NCI-H146 treated with DMSO at 0.1 percent for 48 hours (cell line): Measurements from ENCODE around the gene KANK2.
"Not testable (repeated sequence)": the region's sequence is repeated elsewhere in the genome, so short reads cannot be mapped to it uniquely, and the experiment has no call there.

Source experiments
- DNase-seq: peaks from one replicate; lab custom pipeline; 2025; ENCODE audit not compliant: unreplicated experiment; lab: John Stamatoyannopoulos, UW

KANK2 gene

GRCh38 chr19:11141937-11142527 lies 55.3 kb downstream of the KANK2 start:
- no peak for DNase-seq

- no peak for DNase-seq
Measured at GRCh38 chr19:11140896-11141295, 56.4 kb downstream of the KANK2 start.

GRCh38 chr19:11140023-11140538 lies 57.3 kb downstream of the KANK2 start:
- not testable (repeated sequence) for DNase-seq

- no peak for DNase-seq
Measured at GRCh38 chr19:11138601-11139300, 58.6 kb downstream of the KANK2 start.

GRCh38 chr19:11137542-11138384 lies 59.6 kb downstream of the KANK2 start:
- peak; percentile 50 for DNase-seq

- no peak for DNase-seq
Measured at GRCh38 chr19:11136400-11137101, 60.8 kb downstream of the KANK2 start.

GRCh38 chr19:11131471-11131870 lies 65.9 kb downstream of the KANK2 start:
- DNase-seq: no peak

GRCh38 chr19:11130824-11131455 lies 66.4 kb downstream of the KANK2 start:
- DNase-seq: peak; percentile 44

- no peak for DNase-seq
Measured at GRCh38 chr19:11127905-11128304, 69.4 kb downstream of the KANK2 start.

GRCh38 chr19:11125994-11126685 lies 71.2 kb downstream of the KANK2 start:
- DNase-seq: peak; percentile 45

- not testable (repeated sequence) for DNase-seq
Measured at GRCh38 chr19:11124157-11124556, 73.2 kb downstream of the KANK2 start.

- no peak for DNase-seq
Measured at GRCh38 chr19:11123114-11123513, 74.2 kb downstream of the KANK2 start.

GRCh38 chr19:11121963-11122362 lies 75.4 kb downstream of the KANK2 start:
- DNase-seq: not testable (repeated sequence)

- DNase-seq: no peak
Measured at GRCh38 chr19:11116507-11116906, 80.8 kb downstream of the KANK2 start.

GRCh38 chr19:11115895-11116446 lies 81.4 kb downstream of the KANK2 start:
- no peak for DNase-seq

- no peak for DNase-seq
Measured at GRCh38 chr19:11115042-11115441, 82.3 kb downstream of the KANK2 start.
